GM23338 (cell line): ENCODE data around the gene OPTC. TPM values are rescaled to one million over a fixed set of nuclear protein-coding genes. Genes with fewer than 3 reads are reported as not detected.

ENCODE experiments used
- ATAC-seq: fragments of 200-7000 bp; cut with Tn5 transposase; 3 replicates; pipeline ENCODE4 v1.9.1; 2020
- DNase-seq: peaks from one replicate; pipeline ENCODE4 v3.0.0-alpha.2; 2015; ENCODE audit warnings: low spot score
- H2AFZ ChIP-seq: fragments of 200-600 bp; sonication (generic); 2 replicates; pipeline ENCODE4 v1.8.0; 2016; ENCODE audit warnings: antibody characterized with exemption, mild to moderate bottlenecking, moderate library complexity
- H3F3A ChIP-seq: fragments of 200-600 bp; sonication (generic); replicated peaks from 2 replicates; pipeline ENCODE4 v1.8.0; 2017; ENCODE audit warnings: antibody characterized with exemption, mixed run types, low read depth
- H3K27ac ChIP-seq: fragments of 200-600 bp; sonication (generic); 2 replicates; pipeline ENCODE4 v1.6.1; 2016; ENCODE audit warnings: low read depth
- H3K27me3 ChIP-seq: fragments of 200-600 bp; sonication (generic); 2 replicates; pipeline ENCODE4 v1.8.0; 2016; ENCODE audit warnings: mild to moderate bottlenecking, mixed run types, moderate library complexity; ENCODE audit not compliant: insufficient read depth
- H3K36me3 ChIP-seq: fragments of 200-600 bp; sonication (generic); 2 replicates; pipeline ENCODE4 v1.8.0; 2016; ENCODE audit warnings: mild to moderate bottlenecking; ENCODE audit not compliant: insufficient read depth
- H3K4me1 ChIP-seq: fragments of 200-600 bp; sonication (generic); 2 replicates; pipeline ENCODE4 v1.8.0; 2016; ENCODE audit warnings: mild to moderate bottlenecking, moderate library complexity; ENCODE audit not compliant: insufficient read depth
- H3K4me2 ChIP-seq: fragments of 200-600 bp; sonication (generic); 2 replicates; pipeline ENCODE4 v1.7.1; 2017; ENCODE audit warnings: mixed run types
- H3K4me3 ChIP-seq: fragments of 200-600 bp; sonication (generic); 2 replicates; pipeline ENCODE4 v1.6.1; 2016; ENCODE audit warnings: mixed run types
- H3K79me2 ChIP-seq: fragments of 200-600 bp; sonication (generic); replicated peaks from 2 replicates; pipeline ENCODE4 v1.8.0; 2017; ENCODE audit warnings: mild to moderate bottlenecking; ENCODE audit not compliant: insufficient read depth
- H3K9me2 ChIP-seq: fragments of 200-600 bp; sonication (generic); 2 replicates; pipeline ENCODE4 v1.8.0; 2017; ENCODE audit not compliant: insufficient read depth
- H4K20me1 ChIP-seq: fragments of 200-600 bp; sonication (generic); replicated peaks from 2 replicates; pipeline ENCODE4 v1.8.0; 2017; ENCODE audit warnings: mild to moderate bottlenecking; ENCODE audit not compliant: insufficient read depth
- H3K27ac Mint-ChIP-seq: 2 replicates; pipeline ENCODE4 v1.8.0; 2020; ENCODE audit warnings: inconsistent platforms, mild to moderate bottlenecking, moderate library complexity, mixed read lengths
- H3K27me3 Mint-ChIP-seq: 3 replicates; pipeline ENCODE4 v1.8.0; 2022; ENCODE audit warnings: low read depth, mild to moderate bottlenecking, moderate library complexity, mixed read lengths, inconsistent platforms; ENCODE audit not compliant: insufficient read depth, poor library complexity
- H3K36me3 Mint-ChIP-seq: 3 replicates; pipeline ENCODE4 v1.8.0; 2021; ENCODE audit warnings: low read depth, mild to moderate bottlenecking, inconsistent platforms, moderate library complexity, mixed read lengths
- H3K4me1 Mint-ChIP-seq: 3 replicates; pipeline ENCODE4 v1.8.0; 2020; ENCODE audit warnings: mild to moderate bottlenecking, inconsistent platforms, mixed read lengths
- H3K4me3 Mint-ChIP-seq: 3 replicates; pipeline ENCODE4 v1.8.0; 2021; ENCODE audit warnings: moderate library complexity, mild to moderate bottlenecking, inconsistent platforms, mixed read lengths
- H3K9me3 Mint-ChIP-seq: 3 replicates; pipeline ENCODE4 v1.8.0; 2020; ENCODE audit warnings: moderate library complexity, mild to moderate bottlenecking, inconsistent platforms, mixed read lengths
- CREB1 ChIP-seq: fragments of 250-450 bp; sonication (Bioruptor Pico); IDR thresholded peaks from 2 replicates; pipeline ENCODE4 v1.5.0; 2020; ENCODE audit warnings: low read depth, mild to moderate bottlenecking, moderate library complexity
- EZH2phosphoT487 ChIP-seq: fragments of 200-600 bp; sonication (generic); IDR thresholded peaks from one replicate; pipeline ENCODE4 v1.8.1; 2018; ENCODE audit warnings: antibody characterized with exemption; ENCODE audit not compliant: unreplicated experiment
- NANOG ChIP-seq: IDR thresholded peaks from 2 replicates; pipeline ENCODE4 v1.6.1; 2016; ENCODE audit warnings: antibody characterized with exemption, borderline replicate concordance
- POLR2AphosphoS5 ChIP-seq: IDR thresholded peaks from 2 replicates; pipeline ENCODE4 v1.6.1; 2016; ENCODE audit warnings: antibody characterized with exemption, low read depth
- STAT1 ChIP-seq: IDR thresholded peaks from one replicate; pipeline ENCODE4 v1.6.1; 2016; ENCODE audit warnings: antibody characterized with exemption; ENCODE audit not compliant: unreplicated experiment
- polyA plus RNA-seq: library from polyadenylated mRNA; unstranded; fragments of >200 nt; fragmentation: Nextera tagmentation; extraction: Ambion mirVana; gene quantifications from 2 replicates; pipeline ENCODE4 v1.2.1, GENCODE V29; 2016
- total RNA-seq: library from RNA; depleted of rRNA; stranded (reverse); fragments of >200 nt; shearing (Covaris generic); gene quantifications from 2 replicates; pipeline ENCODE4 v1.2.3, GENCODE V29; 2014
- TF ChIP-seq, protein P1 (sequence below), 2 experiments: fragments of 200-600 bp in 1 of 2; sonication (generic) in 1 of 2; conservative IDR thresholded peaks; 2 replicates each; pipeline versions ENCODE4 v1.5.1 to v1.6.1; 2016 to 2017; ENCODE audit warnings: antibody characterized with exemption in 2 of 2, low read depth in 2 of 2, mild to moderate bottlenecking in 2 of 2, moderate library complexity in 1 of 2
- TF ChIP-seq, protein P2 (sequence below): IDR thresholded peaks from 2 replicates; pipeline ENCODE4 v1.6.1; 2016; ENCODE audit warnings: antibody characterized with exemption
- TF ChIP-seq, protein P3 (sequence below): IDR thresholded peaks from one replicate; pipeline ENCODE4 v1.6.1; 2018; ENCODE audit warnings: antibody characterized with exemption; ENCODE audit not compliant: unreplicated experiment

OPTC gene
- total and polyA plus RNA-seq, 2 experiments from 2014 or later = 0.50 to 1.0 TPM

DNA sequence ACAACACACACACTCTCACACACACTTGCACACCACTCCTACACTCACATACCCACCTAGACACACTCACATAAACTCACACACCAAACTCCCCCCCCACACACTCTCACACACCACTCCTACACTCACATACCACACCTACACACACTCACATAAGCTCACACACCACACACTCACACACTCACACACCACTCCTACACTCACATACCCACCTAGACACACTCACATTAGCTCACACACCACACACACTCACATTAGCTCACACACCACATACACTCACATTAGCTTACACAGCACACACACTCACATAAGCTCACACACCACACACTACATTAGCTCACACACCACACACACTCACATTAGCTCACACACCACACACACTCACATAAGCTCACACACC lies 33.1 kb downstream of the OPTC start (continued):
- TF ChIP-seq, protein P1, sequence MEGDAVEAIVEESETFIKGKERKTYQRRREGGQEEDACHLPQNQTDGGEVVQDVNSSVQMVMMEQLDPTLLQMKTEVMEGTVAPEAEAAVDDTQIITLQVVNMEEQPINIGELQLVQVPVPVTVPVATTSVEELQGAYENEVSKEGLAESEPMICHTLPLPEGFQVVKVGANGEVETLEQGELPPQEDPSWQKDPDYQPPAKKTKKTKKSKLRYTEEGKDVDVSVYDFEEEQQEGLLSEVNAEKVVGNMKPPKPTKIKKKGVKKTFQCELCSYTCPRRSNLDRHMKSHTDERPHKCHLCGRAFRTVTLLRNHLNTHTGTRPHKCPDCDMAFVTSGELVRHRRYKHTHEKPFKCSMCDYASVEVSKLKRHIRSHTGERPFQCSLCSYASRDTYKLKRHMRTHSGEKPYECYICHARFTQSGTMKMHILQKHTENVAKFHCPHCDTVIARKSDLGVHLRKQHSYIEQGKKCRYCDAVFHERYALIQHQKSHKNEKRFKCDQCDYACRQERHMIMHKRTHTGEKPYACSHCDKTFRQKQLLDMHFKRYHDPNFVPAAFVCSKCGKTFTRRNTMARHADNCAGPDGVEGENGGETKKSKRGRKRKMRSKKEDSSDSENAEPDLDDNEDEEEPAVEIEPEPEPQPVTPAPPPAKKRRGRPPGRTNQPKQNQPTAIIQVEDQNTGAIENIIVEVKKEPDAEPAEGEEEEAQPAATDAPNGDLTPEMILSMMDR (conservative IDR thresholded peaks at IDR 0.05; ENCODE audit: low read depth in 2 of 2) = no peak
- TF ChIP-seq, protein P2, sequence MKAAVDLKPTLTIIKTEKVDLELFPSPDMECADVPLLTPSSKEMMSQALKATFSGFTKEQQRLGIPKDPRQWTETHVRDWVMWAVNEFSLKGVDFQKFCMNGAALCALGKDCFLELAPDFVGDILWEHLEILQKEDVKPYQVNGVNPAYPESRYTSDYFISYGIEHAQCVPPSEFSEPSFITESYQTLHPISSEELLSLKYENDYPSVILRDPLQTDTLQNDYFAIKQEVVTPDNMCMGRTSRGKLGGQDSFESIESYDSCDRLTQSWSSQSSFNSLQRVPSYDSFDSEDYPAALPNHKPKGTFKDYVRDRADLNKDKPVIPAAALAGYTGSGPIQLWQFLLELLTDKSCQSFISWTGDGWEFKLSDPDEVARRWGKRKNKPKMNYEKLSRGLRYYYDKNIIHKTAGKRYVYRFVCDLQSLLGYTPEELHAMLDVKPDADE = no peak
- TF ChIP-seq, protein P3, sequence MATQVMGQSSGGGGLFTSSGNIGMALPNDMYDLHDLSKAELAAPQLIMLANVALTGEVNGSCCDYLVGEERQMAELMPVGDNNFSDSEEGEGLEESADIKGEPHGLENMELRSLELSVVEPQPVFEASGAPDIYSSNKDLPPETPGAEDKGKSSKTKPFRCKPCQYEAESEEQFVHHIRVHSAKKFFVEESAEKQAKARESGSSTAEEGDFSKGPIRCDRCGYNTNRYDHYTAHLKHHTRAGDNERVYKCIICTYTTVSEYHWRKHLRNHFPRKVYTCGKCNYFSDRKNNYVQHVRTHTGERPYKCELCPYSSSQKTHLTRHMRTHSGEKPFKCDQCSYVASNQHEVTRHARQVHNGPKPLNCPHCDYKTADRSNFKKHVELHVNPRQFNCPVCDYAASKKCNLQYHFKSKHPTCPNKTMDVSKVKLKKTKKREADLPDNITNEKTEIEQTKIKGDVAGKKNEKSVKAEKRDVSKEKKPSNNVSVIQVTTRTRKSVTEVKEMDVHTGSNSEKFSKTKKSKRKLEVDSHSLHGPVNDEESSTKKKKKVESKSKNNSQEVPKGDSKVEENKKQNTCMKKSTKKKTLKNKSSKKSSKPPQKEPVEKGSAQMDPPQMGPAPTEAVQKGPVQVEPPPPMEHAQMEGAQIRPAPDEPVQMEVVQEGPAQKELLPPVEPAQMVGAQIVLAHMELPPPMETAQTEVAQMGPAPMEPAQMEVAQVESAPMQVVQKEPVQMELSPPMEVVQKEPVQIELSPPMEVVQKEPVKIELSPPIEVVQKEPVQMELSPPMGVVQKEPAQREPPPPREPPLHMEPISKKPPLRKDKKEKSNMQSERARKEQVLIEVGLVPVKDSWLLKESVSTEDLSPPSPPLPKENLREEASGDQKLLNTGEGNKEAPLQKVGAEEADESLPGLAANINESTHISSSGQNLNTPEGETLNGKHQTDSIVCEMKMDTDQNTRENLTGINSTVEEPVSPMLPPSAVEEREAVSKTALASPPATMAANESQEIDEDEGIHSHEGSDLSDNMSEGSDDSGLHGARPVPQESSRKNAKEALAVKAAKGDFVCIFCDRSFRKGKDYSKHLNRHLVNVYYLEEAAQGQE = no peak

DNA sequence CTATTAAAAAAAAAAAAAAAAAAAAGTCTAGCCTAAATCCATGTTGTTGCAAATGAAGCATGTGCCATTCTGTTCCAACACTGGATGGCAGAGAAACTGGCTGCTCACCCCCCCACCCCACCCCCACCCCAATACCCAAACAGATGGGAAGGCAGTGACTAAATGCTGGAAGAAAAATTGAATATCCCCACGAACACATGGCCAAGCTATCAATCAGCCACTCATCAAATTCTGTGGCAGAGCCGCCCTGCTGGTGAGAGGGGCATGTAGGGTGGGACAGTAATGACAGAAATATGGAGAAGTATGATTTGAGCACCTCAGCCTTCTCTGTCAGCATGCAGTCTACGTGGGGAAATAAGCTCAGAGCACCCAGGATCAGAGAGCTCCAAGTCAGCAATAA lies 34.1 kb downstream of the OPTC start:
- Mint-ChIP-seq H3K4me1 (peaks cover 19% of the 10 kb centered on the region), H3K9me3 (no peaks in the 10 kb centered on the region; the same call in 2 of the 3 replicates), H3K27ac (no peak overlapping the region), H3K4me3 (no peak overlapping the region), H3K27me3 (peaks cover 6% of the 10 kb centered on the region), H3K36me3 (no peaks in the 10 kb centered on the region)
- Histone ChIP-seq H3K79me2 (no peaks in the 10 kb centered on the region), H3K4me3 (no peak overlapping the region), H3K4me2 (no peak overlapping the region), H3F3A (no peaks in the 10 kb centered on the region), H3K36me3 (no peaks in the 10 kb centered on the region), H3K9me2 (no peaks in the 10 kb centered on the region), H3K27ac (no peak overlapping the region), H4K20me1 (no peaks in the 10 kb centered on the region), H3K4me1 (peaks cover 18% of the 10 kb centered on the region), H2AFZ (no peak overlapping the region), H3K27me3 (no peaks in the 10 kb centered on the region)
- TF ChIP-seq POLR2AphosphoS5 (no peak), STAT1 (no peak), CREB1 (CRISPR knock-in tag) (no peak), NANOG (no peak), EZH2phosphoT487 (no peak)
- TF ChIP-seq, protein P1 (conservative IDR thresholded peaks at IDR 0.05; ENCODE audit: low read depth in 2 of 2) = peak in 1 of 2 experiments; percentile 20; a peak in 2 of 4 replicates
- TF ChIP-seq, protein P3 = no peak
- ATAC-seq = no peak
- no peak for DNase-seq
